H1 (cell line): Measurements from ENCODE around the gene ALX1. TPM values are rescaled to one million over a fixed set of nuclear protein-coding genes. Genes with fewer than 3 reads are reported as not detected.

Experiments
- CTCF ChIA-PET: fragments of 300-600 bp; sonication (Branson Sonifier 250); formaldehyde crosslinking; loops from one replicate; lab custom pipeline; 2021; ENCODE audit not compliant: partially characterized antibody; lab: Charles Lee
- POLR2A ChIA-PET: fragments of 300-600 bp; sonication (Branson Sonifier 250); formaldehyde crosslinking; loops from one replicate; lab custom pipeline; 2021; ENCODE audit warnings: inconsistent platforms; ENCODE audit not compliant: partially characterized antibody; lab: Charles Lee
- DNase-seq, 2 experiments: peaks; one replicate each; pipeline versions ENCODE4 v3.0.0 to v3.0.0-alpha.2; 2010 to 2022; ENCODE audit warnings: low spot score in 2 of 2, low read depth in 1 of 2, mixed read lengths in 1 of 2
- FAIRE-seq: peaks from 2 replicates; lab custom pipeline; 2011; peaks lifted over from hg19 to GRCh38; lab: Jason Lieb, UNC
- H2AFZ ChIP-seq: 2 replicates; pipeline ENCODE4 v1.8.1; 2012; ENCODE audit warnings: low read length, inconsistent platforms
- H2AK5ac ChIP-seq: 2 replicates; pipeline ENCODE4 v1.6.1; 2013; ENCODE audit warnings: low read depth, low read length
- H2BK120ac ChIP-seq: replicated peaks from 2 replicates; pipeline ENCODE3; 2013; ENCODE audit warnings: low read depth, low read length, inconsistent platforms
- H2BK12ac ChIP-seq: 2 replicates; pipeline ENCODE4 v1.6.1; 2013; ENCODE audit warnings: low read depth, low read length
- H2BK15ac ChIP-seq: 2 replicates; pipeline ENCODE4 v1.6.1; 2013; ENCODE audit warnings: low read length
- H2BK20ac ChIP-seq: 2 replicates; pipeline ENCODE4 v1.6.1; 2013; ENCODE audit warnings: low read length
- H2BK5ac ChIP-seq: 2 replicates; pipeline ENCODE4 v1.6.1; 2013; ENCODE audit warnings: low read depth, low read length
- H3K14ac ChIP-seq: 2 replicates; pipeline ENCODE4 v1.6.1; 2013; ENCODE audit warnings: inconsistent platforms; ENCODE audit not compliant: insufficient read length
- H3K18ac ChIP-seq: 2 replicates; pipeline ENCODE4 v1.6.1; 2013; ENCODE audit warnings: low read length; ENCODE audit errors: extremely low read depth
- H3K23ac ChIP-seq: 2 replicates; pipeline ENCODE4 v1.6.1; 2013; ENCODE audit warnings: inconsistent platforms; ENCODE audit not compliant: insufficient read length
- H3K23me2 ChIP-seq: 2 replicates; pipeline ENCODE4 v1.6.1; 2013; ENCODE audit warnings: low read depth, low read length
- H3K27ac ChIP-seq: 2 replicates; pipeline ENCODE4 v1.6.1; 2011; ENCODE audit warnings: low read depth, low read length, inconsistent platforms
- H3K27me3 ChIP-seq, 4 experiments: replicated peaks in 1 of 4; 1 replicate in 1 of 4; 2 replicates in 3 of 4; pipeline versions ENCODE4 v1.6.1 to v1.8.1; 2011 to 2013; ENCODE audit warnings: low read length in 3 of 4, mild to moderate bottlenecking in 3 of 4, inconsistent platforms in 2 of 4, mixed read lengths in 2 of 4, moderate library complexity in 1 of 4; ENCODE audit not compliant: control insufficient read depth in 3 of 4, insufficient read depth in 3 of 4; ENCODE audit errors: extremely low read depth in 1 of 4
- H3K36me3 ChIP-seq, 4 experiments: 2 replicates each; pipeline versions ENCODE4 v1.6.1 to v1.8.1; 2011 to 2013; ENCODE audit warnings: mild to moderate bottlenecking in 4 of 4, low read length in 3 of 4, moderate library complexity in 2 of 4, control low read depth in 1 of 4, inconsistent platforms in 1 of 4; ENCODE audit not compliant: insufficient read depth in 4 of 4, control insufficient read depth in 2 of 4
- H3K4ac ChIP-seq: replicated peaks from 2 replicates; pipeline ENCODE3; 2013; ENCODE audit warnings: low read length, low read depth, mixed read lengths, inconsistent platforms; ENCODE audit not compliant: insufficient read length
- H3K4me1 ChIP-seq, 4 experiments: replicated peaks in 1 of 4; 1 replicate in 1 of 4; 2 replicates in 3 of 4; pipeline versions ENCODE4 v1.6.1 to v1.8.1; 2011 to 2013; ENCODE audit warnings: low read length in 3 of 4, inconsistent platforms in 2 of 4, mixed read lengths in 1 of 4; ENCODE audit not compliant: insufficient read depth in 4 of 4, control insufficient read depth in 3 of 4
- H3K4me2 ChIP-seq, 2 experiments: 2 replicates each; pipeline versions ENCODE4 v1.6.1 to v1.8.1; 2011 to 2013; ENCODE audit warnings: low read depth in 2 of 2, low read length in 2 of 2, control low read depth in 1 of 2, inconsistent platforms in 1 of 2, mild to moderate bottlenecking in 1 of 2; ENCODE audit not compliant: insufficient read depth in 1 of 2
- H3K4me3 ChIP-seq, 4 experiments: fragments of 200-600, 300-600 bp in 1 of 4; sonication (generic), shearing (Covaris generic), sonication (Bioruptor Twin) in 1 of 4; 2 replicates each; pipeline versions ENCODE4 v1.5.1 to v1.8.1; 2011 to 2016; ENCODE audit warnings: low read length in 4 of 4, low read depth in 3 of 4, control low read depth in 2 of 4, inconsistent platforms in 2 of 4, mild to moderate bottlenecking in 2 of 4, mixed read lengths in 1 of 4, moderate library complexity in 1 of 4; ENCODE audit not compliant: insufficient read depth in 2 of 4; ENCODE audit errors: extremely low read depth in 1 of 4
- H3K56ac ChIP-seq: replicated peaks from 2 replicates; pipeline ENCODE3; 2013; ENCODE audit warnings: low read depth, mild to moderate bottlenecking, mixed read lengths, low read length, inconsistent platforms; ENCODE audit not compliant: insufficient read length
- H3K79me1 ChIP-seq: 2 replicates; pipeline ENCODE4 v1.6.1; 2013; ENCODE audit warnings: low read depth, low read length, control low read depth
- H3K79me2 ChIP-seq, 2 experiments: 2 replicates each; pipeline versions ENCODE4 v1.6.1 to v1.8.1; 2012 to 2013; ENCODE audit warnings: low read length in 2 of 2, mild to moderate bottlenecking in 2 of 2, inconsistent platforms in 1 of 2; ENCODE audit not compliant: insufficient read depth in 2 of 2, control insufficient read depth in 1 of 2
- H3K9ac ChIP-seq, 4 experiments: replicated peaks in 1 of 4; 1 replicate in 1 of 4; 2 replicates in 3 of 4; pipeline versions ENCODE4 v1.6.1 to v1.8.1; 2011 to 2013; ENCODE audit warnings: low read depth in 3 of 4, low read length in 3 of 4, control low read depth in 2 of 4, mild to moderate bottlenecking in 2 of 4, moderate library complexity in 2 of 4, inconsistent platforms in 1 of 4; ENCODE audit errors: extremely low read depth in 1 of 4
- H3K9me3 ChIP-seq, 2 experiments: 2 replicates each; pipeline versions ENCODE4 v1.6.1 to v1.8.1; 2012 to 2013; ENCODE audit warnings: mild to moderate bottlenecking in 2 of 2, moderate library complexity in 2 of 2, control low read depth in 1 of 2, inconsistent platforms in 1 of 2, low read depth in 1 of 2, low read length in 1 of 2, mixed read lengths in 1 of 2; ENCODE audit not compliant: insufficient read depth in 2 of 2
- H4K20me1 ChIP-seq, 2 experiments: replicated peaks in 1 of 2; 2 replicates each; pipeline versions ENCODE3 to v1.8.1; 2011 to 2013; ENCODE audit warnings: inconsistent platforms in 2 of 2, low read length in 2 of 2, mild to moderate bottlenecking in 1 of 2; ENCODE audit not compliant: insufficient read depth in 2 of 2, control insufficient read depth in 1 of 2
- H4K5ac ChIP-seq: 2 replicates; pipeline ENCODE4 v1.6.1; 2013; ENCODE audit warnings: low read length, low read depth, mixed read lengths, inconsistent platforms; ENCODE audit not compliant: insufficient read length
- H4K8ac ChIP-seq: 2 replicates; pipeline ENCODE4 v1.8.0; 2013; ENCODE audit warnings: mild to moderate bottlenecking, moderate library complexity, low read length, inconsistent platforms; ENCODE audit not compliant: insufficient read depth; ENCODE audit errors: extremely low read depth
- H4K91ac ChIP-seq: replicated peaks from 2 replicates; pipeline ENCODE3; 2013; ENCODE audit warnings: low read length, mixed read lengths, inconsistent platforms; ENCODE audit not compliant: insufficient read length
- BCL11A ChIP-seq, 2 experiments: IDR thresholded peaks; one replicate each; pipeline ENCODE4 v1.6.1; 2011; ENCODE audit warnings: low read depth in 2 of 2, low read length in 2 of 2, mild to moderate bottlenecking in 2 of 2
- HDAC6 ChIP-seq: IDR thresholded peaks from one replicate; pipeline ENCODE4 v1.7.1; 2012; ENCODE audit warnings: low read depth, mild to moderate bottlenecking, inconsistent platforms, low read length, moderate library complexity
- SIN3A ChIP-seq, 2 experiments: IDR thresholded peaks in 1 of 2; conservative IDR thresholded peaks in 1 of 2; 2 replicates each; pipeline ENCODE4 v1.6.1; 2011 to 2012; ENCODE audit warnings: low read length in 2 of 2, improper control_type of control experiment in 1 of 2, low read depth in 1 of 2, mild to moderate bottlenecking in 1 of 2
- SIRT6 ChIP-seq: IDR thresholded peaks from one replicate; pipeline ENCODE4 v1.7.1; 2012; ENCODE audit warnings: low read length, inconsistent platforms
- SRF ChIP-seq: IDR thresholded peaks from 2 replicates; pipeline ENCODE4 v1.6.1; 2011; ENCODE audit warnings: mild to moderate bottlenecking, low read depth, low read length, moderate library complexity
- WGBS, 2 experiments: shearing (Covaris generic) in 1 of 2; methylation state at CpG; one replicate each; pipeline versions ENCODE4 v1.1.6 to v1.1.7; 2013 to 2015; ENCODE audit warnings: low lambda C conversion rate in 2 of 2, mixed read lengths in 2 of 2, inconsistent platforms in 1 of 2, low coverage in 1 of 2, missing lambda C conversion rate in 1 of 2; ENCODE audit not compliant: insufficient replicate concordance in 2 of 2, insufficient coverage in 1 of 2, insufficient read length in 1 of 2; ENCODE audit errors: extremely low coverage in 1 of 2, missing lambda C conversion rate in 1 of 2; 5-methylcytosine and 5-hydroxymethylcytosine counted together
- polyA plus RNA-seq, 7 experiments: library from polyadenylated mRNA; depleted of rRNA in 3 of 7; stranded (reverse) in 5 of 7; unstranded in 2 of 7; fragments of >200 nt in 5 of 7; fragments of 200-250 nt in 2 of 7; gene quantifications; 1 replicate in 5 of 7; 2 replicates in 1 of 7; 4 replicates in 1 of 7; pipeline versions ENCODE4 v1.2.1 to v1.2.3, GENCODE V29; 2011 to 2013; ENCODE audit warnings: missing spikeins in 2 of 7, mixed read lengths in 2 of 7
- total RNA-seq: library from RNA; stranded (reverse); fragmentation: NEBNext Ultra II Directional; extraction: Animal tissue kit (Norgen Biotek cat#: 25700); gene quantifications from 2 replicates; pipeline ENCODE4 v1.2.1, GENCODE V29; 2021
- TF ChIP-seq, protein P1 (sequence below), 3 experiments: IDR thresholded peaks; 1 replicate in 2 of 3; 2 replicates in 1 of 3; pipeline versions ENCODE4 v1.5.1 to v1.6.1; 2011; ENCODE audit warnings: low read length in 3 of 3, mild to moderate bottlenecking in 3 of 3, inconsistent platforms in 2 of 3, low read depth in 1 of 3, moderate library complexity in 1 of 3; ENCODE audit not compliant: insufficient read depth in 1 of 3; ENCODE audit errors: control extremely low read depth in 1 of 3

ALX1 gene
- total and polyA plus RNA-seq, 2 of the 8 experiments (the other 6 are each of a cell fraction or from before 2014, with no cell fraction given), result 0.41 to 0.73 TPM

DNA sequence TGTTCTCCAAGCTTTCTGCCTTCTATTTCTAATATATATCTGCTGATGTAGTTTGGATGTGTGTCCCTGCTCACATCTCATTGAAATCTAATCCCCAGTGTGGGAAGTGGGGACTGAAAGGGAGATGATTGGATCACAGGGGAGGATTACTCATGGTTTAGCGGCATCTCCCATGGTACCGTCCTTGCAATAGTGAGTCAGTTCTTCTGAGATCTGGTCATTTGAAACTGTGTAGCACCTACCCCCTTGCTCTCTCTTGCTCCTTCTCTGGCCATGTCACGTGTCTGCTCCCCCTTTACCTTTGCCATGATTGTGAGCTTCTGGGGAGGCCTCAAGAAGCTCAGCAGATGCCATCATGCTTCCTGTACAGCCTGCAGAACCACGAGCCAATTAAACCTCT, 26.2 kb upstream of the ALX1 start:
- H2BK5ac ChIP-seq, result no peak overlapping the region
- no peak overlapping the region for H3K4ac ChIP-seq
- no peaks in the 10 kb centered on the region for H3K4me1 ChIP-seq
- no peak overlapping the region for H2BK20ac ChIP-seq
- no peak overlapping the region for H4K91ac ChIP-seq
- ChIA-PET CTCF (no interaction called here), POLR2A (no interaction called here)
- H2BK15ac ChIP-seq, result no peak overlapping the region
- TF ChIP-seq BCL11A (IDR thresholded peaks at IDR 0.05; ENCODE audit: low read depth in 2 of 2, low read length in 2 of 2) (no peak), SIRT6 (no peak), SRF (no peak), HDAC6 (no peak), SIN3A (conservative IDR thresholded peaks at IDR 0.05 in 1 of 2, IDR thresholded peaks at IDR 0.05 in 1 of 2; ENCODE audit: low read depth in 1 of 2, low read length in 2 of 2) (no peak)
- TF ChIP-seq, protein P1, sequence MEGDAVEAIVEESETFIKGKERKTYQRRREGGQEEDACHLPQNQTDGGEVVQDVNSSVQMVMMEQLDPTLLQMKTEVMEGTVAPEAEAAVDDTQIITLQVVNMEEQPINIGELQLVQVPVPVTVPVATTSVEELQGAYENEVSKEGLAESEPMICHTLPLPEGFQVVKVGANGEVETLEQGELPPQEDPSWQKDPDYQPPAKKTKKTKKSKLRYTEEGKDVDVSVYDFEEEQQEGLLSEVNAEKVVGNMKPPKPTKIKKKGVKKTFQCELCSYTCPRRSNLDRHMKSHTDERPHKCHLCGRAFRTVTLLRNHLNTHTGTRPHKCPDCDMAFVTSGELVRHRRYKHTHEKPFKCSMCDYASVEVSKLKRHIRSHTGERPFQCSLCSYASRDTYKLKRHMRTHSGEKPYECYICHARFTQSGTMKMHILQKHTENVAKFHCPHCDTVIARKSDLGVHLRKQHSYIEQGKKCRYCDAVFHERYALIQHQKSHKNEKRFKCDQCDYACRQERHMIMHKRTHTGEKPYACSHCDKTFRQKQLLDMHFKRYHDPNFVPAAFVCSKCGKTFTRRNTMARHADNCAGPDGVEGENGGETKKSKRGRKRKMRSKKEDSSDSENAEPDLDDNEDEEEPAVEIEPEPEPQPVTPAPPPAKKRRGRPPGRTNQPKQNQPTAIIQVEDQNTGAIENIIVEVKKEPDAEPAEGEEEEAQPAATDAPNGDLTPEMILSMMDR (IDR thresholded peaks at IDR 0.05; ENCODE audit: control extremely low read depth in 1 of 3, insufficient read depth in 1 of 3, low read depth in 1 of 3, low read length in 3 of 3), result no peak
- no peak overlapping the region for H2AFZ ChIP-seq
- whole genome bisulfite sequencing, 2 experiments, result 76% methylated on average over 4 of the region's 4 CpGs; no CpG with 5 or more reads in 1 of the 2 experiments
- no peaks in the 10 kb centered on the region for H3K9me3 ChIP-seq
- no peaks in the 10 kb centered on the region for H3K79me2 ChIP-seq
- DNase-seq, result no peak
- no peak overlapping the region for H3K14ac ChIP-seq
- H2AK5ac ChIP-seq, result no peak overlapping the region
- H3K79me1 ChIP-seq, result no peaks in the 10 kb centered on the region
- no peak overlapping the region for H4K8ac ChIP-seq
- H4K20me1 ChIP-seq, result no peaks in the 10 kb centered on the region
- no peak overlapping the region for H4K5ac ChIP-seq
- no peak overlapping the region for H3K18ac ChIP-seq
- H3K23me2 ChIP-seq, result no peaks in the 10 kb centered on the region
- H3K27me3 ChIP-seq, result no peaks in the 10 kb centered on the region
- no peak overlapping the region for H3K56ac ChIP-seq
- no peak overlapping the region for H2BK12ac ChIP-seq
- H3K9ac ChIP-seq, result no peak overlapping the region
- no peaks in the 10 kb centered on the region for H3K36me3 ChIP-seq
- no peak overlapping the region for H3K4me2 ChIP-seq
- no peak overlapping the region for H3K23ac ChIP-seq
- no peak overlapping the region for H3K27ac ChIP-seq
- no peak for FAIRE-seq
- H3K4me3 ChIP-seq, result no peak overlapping the region
- no peak overlapping the region for H2BK120ac ChIP-seq
